ENCODE results near the gene PHACTR1.

PHACTR1 gene

GRCh38 chr6:13259393-13259792 lies 542.8 kb downstream of the PHACTR1 start (continued):
- TF ChIP-seq CREB5 (CRISPR knock-in tag; IDR thresholded peaks at IDR 0.05; ENCODE audit: low read depth) (no peak), ISL1 (CRISPR knock-in tag; IDR thresholded peaks at IDR 0.05) (no peak), BACH2 (CRISPR knock-in tag; IDR thresholded peaks at IDR 0.05; ENCODE audit: borderline replicate concordance) (no peak), ZFP30 (CRISPR knock-in tag; IDR thresholded peaks at IDR 0.05) (no peak), RARB (CRISPR knock-in tag; IDR thresholded peaks at IDR 0.05) (no peak), PATZ1 (CRISPR knock-in tag; IDR thresholded peaks at IDR 0.05; ENCODE audit: borderline replicate concordance) (no peak)

GRCh38 chr6:13260101-13260598 lies 543.6 kb downstream of the PHACTR1 start:
- TF ChIP-seq SNAI2 (CRISPR knock-in tag; IDR thresholded peaks at IDR 0.05), result no peak
- no peak for TF ChIP-seq ARNTL (CRISPR knock-in tag; IDR thresholded peaks at IDR 0.05; ENCODE audit: borderline replicate concordance, low read depth)
- TF ChIP-seq RARB (CRISPR knock-in tag; IDR thresholded peaks at IDR 0.05), result no peak
- TF ChIP-seq PPARA (CRISPR knock-in tag; IDR thresholded peaks at IDR 0.05; ENCODE audit: borderline replicate concordance), result no peak
- no peak for TF ChIP-seq ZFP3 (CRISPR knock-in tag; IDR thresholded peaks at IDR 0.05)
- TF ChIP-seq TCF4 (CRISPR knock-in tag; IDR thresholded peaks at IDR 0.05; ENCODE audit: borderline replicate concordance), result no peak
- TF ChIP-seq POU6F1 (CRISPR knock-in tag; IDR thresholded peaks at IDR 0.05; ENCODE audit: borderline replicate concordance, low read depth), result no peak
- TF ChIP-seq ZNF70 (CRISPR knock-in tag; IDR thresholded peaks at IDR 0.05), result no peak
- TF ChIP-seq ZNF565 (CRISPR knock-in tag; conservative IDR thresholded peaks at IDR 0.05; ENCODE audit: low read depth), result no peak
- TF ChIP-seq CSDC2 (CRISPR knock-in tag; IDR thresholded peaks at IDR 0.05), result no peak
- no peak for TF ChIP-seq TOX (CRISPR knock-in tag; IDR thresholded peaks at IDR 0.05; ENCODE audit: borderline replicate concordance)
- no peak for TF ChIP-seq PATZ1 (CRISPR knock-in tag; IDR thresholded peaks at IDR 0.05; ENCODE audit: borderline replicate concordance)
- no peak for TF ChIP-seq ZC3H10 (CRISPR knock-in tag; IDR thresholded peaks at IDR 0.05)
- TF ChIP-seq BACH2 (CRISPR knock-in tag; IDR thresholded peaks at IDR 0.05; ENCODE audit: borderline replicate concordance), result no peak
- no peak for TF ChIP-seq ZFP30 (CRISPR knock-in tag; IDR thresholded peaks at IDR 0.05)
- TF ChIP-seq ESRRG (CRISPR knock-in tag; IDR thresholded peaks at IDR 0.05), result no peak
- TF ChIP-seq TSHZ2 (CRISPR knock-in tag; IDR thresholded peaks at IDR 0.05), result no peak
- TF ChIP-seq GLIS3 (CRISPR knock-in tag; IDR thresholded peaks at IDR 0.05), result no peak
- ATAC-seq, result no peak

GRCh38 chr6:13260831-13261230 lies 544.3 kb downstream of the PHACTR1 start:
- ATAC-seq, result no peak
- TF ChIP-seq BACH2 (CRISPR knock-in tag; IDR thresholded peaks at IDR 0.05; ENCODE audit: borderline replicate concordance), result no peak

All from SK-N-SH treated with all-trans-retinoic acid at 6 μM for 48 hours (cell line).